SK-N-SH (cell line): ENCODE data around the gene IP6K2. TPM values are rescaled to one million over a fixed set of nuclear protein-coding genes. Genes with fewer than 3 reads are reported as not detected.

ENCODE experiments used
- CTCF ChIA-PET: fragments of 300-600, 350-600 bp; formaldehyde crosslinking; extraction: SDS; loops from one replicate; lab custom pipeline; 2021; lab: Yijun Ruan, JAX
- POLR2A ChIA-PET: fragments of 350-600 bp; sonication (Branson Sonifier 250); formaldehyde crosslinking; extraction: SDS; loops from one replicate; lab custom pipeline; 2020; ENCODE audit warnings: antibody characterized with exemption, inconsistent platforms; lab: Yijun Ruan, JAX
- DNase-seq: peaks from one replicate; pipeline ENCODE4 v3.0.0; 2012
- H2AFZ ChIP-seq: fragments of 200-600 bp; sonication (generic); 2 replicates; pipeline ENCODE4 v1.8.1; 2016; ENCODE audit warnings: antibody characterized with exemption, mild to moderate bottlenecking, low read depth
- H3F3A ChIP-seq: fragments of 200-600 bp; sonication (generic); replicated peaks from 2 replicates; pipeline ENCODE3; 2016; ENCODE audit warnings: antibody characterized with exemption, mild to moderate bottlenecking; ENCODE audit not compliant: insufficient read depth
- H3K27ac ChIP-seq, 2 experiments: fragments of 200-500 bp in 1 of 2; fragments of 200-600 bp in 1 of 2; sonication (Bioruptor generic) in 1 of 2; sonication (generic), shearing (Covaris generic) in 1 of 2; 2 replicates each; pipeline versions ENCODE4 v1.5.1 to v1.6.1; 2014 to 2016; ENCODE audit warnings: low read depth in 2 of 2, inconsistent platforms in 1 of 2, low read length in 1 of 2, mild to moderate bottlenecking in 1 of 2, mixed read lengths in 1 of 2
- H3K27me3 ChIP-seq: fragments of 200-600 bp; sonication (generic), shearing (Covaris generic); 2 replicates; pipeline ENCODE4 v1.6.1; 2016; ENCODE audit warnings: mixed run types; ENCODE audit not compliant: insufficient read depth
- H3K36me3 ChIP-seq, 2 experiments: fragments of 200-500 bp in 1 of 2; fragments of 200-600 bp in 1 of 2; sonication (Bioruptor generic) in 1 of 2; sonication (generic) in 1 of 2; replicated peaks in 1 of 2; 2 replicates each; pipeline versions ENCODE3 to v1.5.1; 2014 to 2016; ENCODE audit warnings: low read length in 1 of 2, mild to moderate bottlenecking in 1 of 2; ENCODE audit not compliant: insufficient read depth in 2 of 2, control insufficient read depth in 1 of 2
- H3K4me1 ChIP-seq, 2 experiments: fragments of 200-500 bp in 1 of 2; fragments of 200-600 bp in 1 of 2; sonication (Bioruptor generic) in 1 of 2; sonication (generic), shearing (Covaris generic) in 1 of 2; 2 replicates each; pipeline versions ENCODE4 v1.5.1 to v1.6.1; 2014 to 2016; ENCODE audit warnings: low read depth in 1 of 2, low read length in 1 of 2, mixed run types in 1 of 2; ENCODE audit not compliant: insufficient read depth in 2 of 2, control insufficient read depth in 1 of 2
- H3K4me2 ChIP-seq: fragments of 200-600 bp; sonication (generic), shearing (Covaris generic); 2 replicates; pipeline ENCODE4 v1.6.1; 2017; ENCODE audit warnings: mixed run types
- H3K4me3 ChIP-seq, 2 experiments: fragments of 200-500 bp in 1 of 2; fragments of 200-600 bp in 1 of 2; sonication (Bioruptor generic) in 1 of 2; sonication (generic), shearing (Covaris generic) in 1 of 2; 2 replicates each; pipeline versions ENCODE4 v1.5.1 to v1.8.1; 2014 to 2016; ENCODE audit warnings: low read depth in 2 of 2, inconsistent platforms in 1 of 2, low read length in 1 of 2, mild to moderate bottlenecking in 1 of 2, mixed read lengths in 1 of 2, moderate library complexity in 1 of 2
- H3K79me2 ChIP-seq: fragments of 200-600 bp; sonication (generic); 2 replicates; pipeline ENCODE4 v1.8.1; 2017; ENCODE audit warnings: mild to moderate bottlenecking; ENCODE audit not compliant: insufficient read depth
- H3K9ac ChIP-seq: fragments of 200-600 bp; sonication (generic); 2 replicates; pipeline ENCODE4 v1.6.1; 2017; ENCODE audit warnings: mixed run types
- H3K9me2 ChIP-seq: fragments of 200-600 bp; sonication (generic); 2 replicates; pipeline ENCODE4 v1.6.1; 2017; ENCODE audit warnings: mixed run types
- H3K9me3 ChIP-seq: fragments of 200-600 bp; sonication (generic); 2 replicates; pipeline ENCODE4 v1.6.1; 2017; ENCODE audit warnings: mixed run types, mild to moderate bottlenecking, moderate library complexity
- H4K20me1 ChIP-seq: fragments of 200-600 bp; sonication (generic); 2 replicates; pipeline ENCODE4 v1.6.1; 2017; ENCODE audit warnings: mild to moderate bottlenecking, mixed run types; ENCODE audit not compliant: insufficient read depth
- CHD2 ChIP-seq: fragments of 150-350 bp; IDR thresholded peaks from 2 replicates; pipeline ENCODE4 v1.6.1; 2018; ENCODE audit warnings: low read length; ENCODE audit not compliant: partially characterized antibody
- ELF1 ChIP-seq: IDR thresholded peaks from 2 replicates; pipeline ENCODE4 v1.4.0; 2012
- EZH2phosphoT487 ChIP-seq: fragments of 200-600 bp; sonication (generic); IDR thresholded peaks from 2 replicates; pipeline ENCODE4 v1.6.1; 2017; ENCODE audit warnings: low read depth, mixed run types, mild to moderate bottlenecking, antibody characterized with exemption, moderate library complexity, borderline replicate concordance
- FOSL2 ChIP-seq: IDR thresholded peaks from 2 replicates; pipeline ENCODE4 v1.4.0; 2012; ENCODE audit warnings: low read depth, mild to moderate bottlenecking, moderate library complexity, borderline replicate concordance
- FOXJ3 ChIP-seq: sonication (generic); formaldehyde crosslinking; IDR thresholded peaks from 2 replicates; pipeline ENCODE4 v1.5.1; 2020; ENCODE audit warnings: mild to moderate bottlenecking, missing genetic modification reagents
- FOXM1 ChIP-seq: IDR thresholded peaks from 2 replicates; pipeline ENCODE4 v1.4.0; 2012; ENCODE audit warnings: low read depth, mild to moderate bottlenecking
- JUND ChIP-seq: IDR thresholded peaks from 2 replicates; pipeline ENCODE4 v1.4.0; 2012
- MEF2A ChIP-seq: IDR thresholded peaks from 2 replicates; pipeline ENCODE4 v1.4.0; 2012; ENCODE audit warnings: low read depth, borderline replicate concordance
- MXI1 ChIP-seq: IDR thresholded peaks from 2 replicates; pipeline ENCODE4 v1.6.1; 2012; ENCODE audit warnings: mild to moderate bottlenecking, low read depth, low read length, improper control_type of control experiment
- NRF1 ChIP-seq: IDR thresholded peaks from 2 replicates; pipeline ENCODE4 v1.6.1; 2012; ENCODE audit warnings: low read depth, mild to moderate bottlenecking, low read length
- POLR2AphosphoS5 ChIP-seq: IDR thresholded peaks from 2 replicates; pipeline ENCODE4 v1.6.1; 2012; ENCODE audit warnings: low read depth, low read length
- RAD21 ChIP-seq: IDR thresholded peaks from 2 replicates; pipeline ENCODE4 v1.6.1; 2012; ENCODE audit warnings: mild to moderate bottlenecking, low read length
- SMC3 ChIP-seq: IDR thresholded peaks from 2 replicates; pipeline ENCODE4 v1.6.1; 2012; ENCODE audit warnings: low read depth, low read length, improper control_type of control experiment
- TCF12 ChIP-seq: IDR thresholded peaks from 2 replicates; pipeline ENCODE4 v1.4.0; 2012
- YY1 ChIP-seq: IDR thresholded peaks from 2 replicates; pipeline ENCODE4 v1.4.0; 2012; ENCODE audit warnings: low read depth, mild to moderate bottlenecking
- WGBS: methylation state at CpG from one replicate; pipeline ENCODE4 v1.1.6; 2017; ENCODE audit warnings: low lambda C conversion rate; 5-methylcytosine and 5-hydroxymethylcytosine counted together
- polyA plus RNA-seq, 3 experiments: library from polyadenylated mRNA; depleted of rRNA; stranded (reverse); fragments of >200 nt; gene quantifications; 2 replicates each; pipeline ENCODE4 v1.2.3, GENCODE V29; 2012
- TF ChIP-seq, protein P1 (sequence below): IDR thresholded peaks from 2 replicates; pipeline ENCODE4 v1.4.0; 2012; ENCODE audit warnings: low read depth, borderline replicate concordance
- TF ChIP-seq, protein P2 (sequence below): IDR thresholded peaks from 2 replicates; pipeline ENCODE4 v1.4.0; 2012; ENCODE audit warnings: low read depth
- TF ChIP-seq, protein P3 (sequence below): fragments of 200-600 bp; sonication (generic); IDR thresholded peaks from 2 replicates; pipeline ENCODE4 v1.6.1; 2017; ENCODE audit warnings: antibody characterized with exemption, mild to moderate bottlenecking, moderate library complexity

IP6K2 gene
- polyA plus RNA-seq, 1 of the 3 experiments (the other 2 are of a cell fraction), result 178 TPM

DNA sequence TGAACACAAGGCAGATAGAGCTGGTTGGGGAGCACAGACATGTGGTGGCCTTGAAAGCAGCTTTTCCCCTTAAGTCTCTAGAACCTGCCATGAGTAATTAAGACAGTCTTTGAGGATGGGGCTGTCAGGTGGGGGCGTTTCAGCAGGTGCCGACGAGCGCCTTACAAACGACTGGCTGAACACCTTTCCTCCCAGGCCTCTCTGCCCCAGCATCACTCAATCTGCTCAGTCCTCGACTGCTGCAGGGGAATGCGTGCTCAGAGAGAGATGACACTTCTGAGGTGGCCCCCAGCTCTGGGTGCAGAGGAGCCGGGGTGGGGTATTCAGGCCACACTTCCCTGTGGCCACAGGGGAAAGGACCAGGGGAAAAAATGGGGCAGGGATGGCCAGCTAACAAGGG, 23.2 kb downstream of the IP6K2 start:
- 0 out of 2 replicates have a peak overlapping the region, but pooled peaks have one; percentile 21 for H3K4me2 ChIP-seq
- TF ChIP-seq FOXM1 (no peak), TCF12 (no peak), POLR2AphosphoS5 (no peak), FOXJ3 (CRISPR knock-in tag) (no peak), SMC3 (no peak), FOSL2 (no peak), ELF1 (no peak), JUND (no peak), NRF1 (no peak), MXI1 (no peak), CHD2 (no peak), RAD21 (no peak), YY1 (no peak), MEF2A (no peak), EZH2phosphoT487 (no peak)
- TF ChIP-seq, protein P1, sequence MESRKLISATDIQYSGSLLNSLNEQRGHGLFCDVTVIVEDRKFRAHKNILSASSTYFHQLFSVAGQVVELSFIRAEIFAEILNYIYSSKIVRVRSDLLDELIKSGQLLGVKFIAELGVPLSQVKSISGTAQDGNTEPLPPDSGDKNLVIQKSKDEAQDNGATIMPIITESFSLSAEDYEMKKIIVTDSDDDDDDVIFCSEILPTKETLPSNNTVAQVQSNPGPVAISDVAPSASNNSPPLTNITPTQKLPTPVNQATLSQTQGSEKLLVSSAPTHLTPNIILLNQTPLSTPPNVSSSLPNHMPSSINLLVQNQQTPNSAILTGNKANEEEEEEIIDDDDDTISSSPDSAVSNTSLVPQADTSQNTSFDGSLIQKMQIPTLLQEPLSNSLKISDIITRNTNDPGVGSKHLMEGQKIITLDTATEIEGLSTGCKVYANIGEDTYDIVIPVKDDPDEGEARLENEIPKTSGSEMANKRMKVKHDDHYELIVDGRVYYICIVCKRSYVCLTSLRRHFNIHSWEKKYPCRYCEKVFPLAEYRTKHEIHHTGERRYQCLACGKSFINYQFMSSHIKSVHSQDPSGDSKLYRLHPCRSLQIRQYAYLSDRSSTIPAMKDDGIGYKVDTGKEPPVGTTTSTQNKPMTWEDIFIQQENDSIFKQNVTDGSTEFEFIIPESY, result no peak
- TF ChIP-seq, protein P2, sequence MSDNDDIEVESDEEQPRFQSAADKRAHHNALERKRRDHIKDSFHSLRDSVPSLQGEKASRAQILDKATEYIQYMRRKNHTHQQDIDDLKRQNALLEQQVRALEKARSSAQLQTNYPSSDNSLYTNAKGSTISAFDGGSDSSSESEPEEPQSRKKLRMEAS, result no peak
- TF ChIP-seq, protein P3, sequence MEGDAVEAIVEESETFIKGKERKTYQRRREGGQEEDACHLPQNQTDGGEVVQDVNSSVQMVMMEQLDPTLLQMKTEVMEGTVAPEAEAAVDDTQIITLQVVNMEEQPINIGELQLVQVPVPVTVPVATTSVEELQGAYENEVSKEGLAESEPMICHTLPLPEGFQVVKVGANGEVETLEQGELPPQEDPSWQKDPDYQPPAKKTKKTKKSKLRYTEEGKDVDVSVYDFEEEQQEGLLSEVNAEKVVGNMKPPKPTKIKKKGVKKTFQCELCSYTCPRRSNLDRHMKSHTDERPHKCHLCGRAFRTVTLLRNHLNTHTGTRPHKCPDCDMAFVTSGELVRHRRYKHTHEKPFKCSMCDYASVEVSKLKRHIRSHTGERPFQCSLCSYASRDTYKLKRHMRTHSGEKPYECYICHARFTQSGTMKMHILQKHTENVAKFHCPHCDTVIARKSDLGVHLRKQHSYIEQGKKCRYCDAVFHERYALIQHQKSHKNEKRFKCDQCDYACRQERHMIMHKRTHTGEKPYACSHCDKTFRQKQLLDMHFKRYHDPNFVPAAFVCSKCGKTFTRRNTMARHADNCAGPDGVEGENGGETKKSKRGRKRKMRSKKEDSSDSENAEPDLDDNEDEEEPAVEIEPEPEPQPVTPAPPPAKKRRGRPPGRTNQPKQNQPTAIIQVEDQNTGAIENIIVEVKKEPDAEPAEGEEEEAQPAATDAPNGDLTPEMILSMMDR, result no peak
- peak overlapping the region; percentile 56; the same call in 1 of the 2 replicates for H3K9ac ChIP-seq
- WGBS, result 100% methylated on average over 4 of the region's 8 CpGs
- peaks cover 85% of the 10 kb centered on the region for H3K79me2 ChIP-seq
- peaks cover 84% of the 10 kb centered on the region for H4K20me1 ChIP-seq
- no peaks in the 10 kb centered on the region for H3K9me3 ChIP-seq
- H3K27ac ChIP-seq, result peak overlapping the region; percentile 59 to 77; a peak in 3 of 4 replicates
- H3K9me2 ChIP-seq, result no peaks in the 10 kb centered on the region
- peaks cover 58 to 66% of the 10 kb centered on the region in 2 experiments for H3K36me3 ChIP-seq
- peaks cover 55% of the 10 kb centered on the region for H3F3A ChIP-seq
- no peak overlapping the region for H3K4me3 ChIP-seq
- no peak for DNase-seq
- H3K4me1 ChIP-seq, result peaks cover 18 to 21% of the 10 kb centered on the region in 2 experiments; a peak in 3 of 4 replicates
- ChIA-PET CTCF (no interaction called here), POLR2A (no interaction called here)
- H3K27me3 ChIP-seq, result no peaks in the 10 kb centered on the region
- H2AFZ ChIP-seq, result no peak overlapping the region
